NCI-H2029 treated with DMSO at 0.1 percent for 48 hours (cell line): ENCODE data around the gene BNC2.
"Not testable (repeated sequence)": the region's sequence is repeated elsewhere in the genome, so short reads cannot be mapped to it uniquely, and the experiment has no call there.

Experiments used
- DNase-seq: peaks from one replicate; lab custom pipeline; 2025; lab: John Stamatoyannopoulos, UW

BNC2 gene, protein sequence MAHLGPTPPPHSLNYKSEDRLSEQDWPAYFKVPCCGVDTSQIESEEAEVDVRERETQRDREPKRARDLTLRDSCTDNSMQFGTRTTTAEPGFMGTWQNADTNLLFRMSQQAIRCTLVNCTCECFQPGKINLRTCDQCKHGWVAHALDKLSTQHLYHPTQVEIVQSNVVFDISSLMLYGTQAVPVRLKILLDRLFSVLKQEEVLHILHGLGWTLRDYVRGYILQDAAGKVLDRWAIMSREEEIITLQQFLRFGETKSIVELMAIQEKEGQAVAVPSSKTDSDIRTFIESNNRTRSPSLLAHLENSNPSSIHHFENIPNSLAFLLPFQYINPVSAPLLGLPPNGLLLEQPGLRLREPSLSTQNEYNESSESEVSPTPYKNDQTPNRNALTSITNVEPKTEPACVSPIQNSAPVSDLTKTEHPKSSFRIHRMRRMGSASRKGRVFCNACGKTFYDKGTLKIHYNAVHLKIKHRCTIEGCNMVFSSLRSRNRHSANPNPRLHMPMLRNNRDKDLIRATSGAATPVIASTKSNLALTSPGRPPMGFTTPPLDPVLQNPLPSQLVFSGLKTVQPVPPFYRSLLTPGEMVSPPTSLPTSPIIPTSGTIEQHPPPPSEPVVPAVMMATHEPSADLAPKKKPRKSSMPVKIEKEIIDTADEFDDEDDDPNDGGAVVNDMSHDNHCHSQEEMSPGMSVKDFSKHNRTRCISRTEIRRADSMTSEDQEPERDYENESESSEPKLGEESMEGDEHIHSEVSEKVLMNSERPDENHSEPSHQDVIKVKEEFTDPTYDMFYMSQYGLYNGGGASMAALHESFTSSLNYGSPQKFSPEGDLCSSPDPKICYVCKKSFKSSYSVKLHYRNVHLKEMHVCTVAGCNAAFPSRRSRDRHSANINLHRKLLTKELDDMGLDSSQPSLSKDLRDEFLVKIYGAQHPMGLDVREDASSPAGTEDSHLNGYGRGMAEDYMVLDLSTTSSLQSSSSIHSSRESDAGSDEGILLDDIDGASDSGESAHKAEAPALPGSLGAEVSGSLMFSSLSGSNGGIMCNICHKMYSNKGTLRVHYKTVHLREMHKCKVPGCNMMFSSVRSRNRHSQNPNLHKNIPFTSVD

DNA sequence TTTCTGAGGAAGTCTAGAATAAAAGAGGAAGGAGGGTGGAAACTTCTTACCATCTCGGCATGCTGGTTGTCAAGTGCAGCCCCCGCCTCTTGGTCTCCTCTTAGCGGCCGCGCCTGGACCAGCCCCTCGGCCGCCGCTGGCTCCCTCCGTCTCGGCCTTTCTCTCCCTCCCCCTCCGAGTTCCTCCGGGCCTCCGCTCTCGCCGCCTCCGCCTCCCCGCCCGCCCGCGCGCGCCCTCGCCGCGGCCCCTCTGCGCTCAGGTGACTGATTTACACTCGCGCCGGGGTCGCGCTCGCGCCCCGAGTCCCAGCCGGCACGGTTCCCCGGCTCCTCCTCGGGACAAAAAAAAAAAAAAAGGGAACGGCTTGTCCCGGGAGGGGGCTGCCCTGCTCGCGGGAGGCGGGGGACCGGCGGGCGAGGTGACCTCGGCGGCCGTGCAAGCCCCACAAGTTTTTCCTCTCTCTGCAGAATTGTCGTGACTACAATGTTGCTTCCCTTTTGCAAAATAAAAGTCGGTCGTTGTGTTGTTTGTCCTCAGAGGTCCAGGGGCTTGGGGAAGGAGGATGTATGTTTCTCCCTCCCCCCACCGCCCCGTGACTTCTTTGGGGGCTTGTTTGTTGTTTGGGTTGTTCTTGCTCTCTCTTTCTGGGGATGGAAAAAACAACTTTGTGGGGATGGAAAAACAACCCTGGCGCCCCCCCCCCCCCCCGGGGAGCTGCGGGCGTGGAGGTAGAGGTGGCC lies at the start of gene BNC2:
TSS of gene BNC2 (minus strand) at position 75 of the 740 bp plus-strand sequence. CDS start at position 53, 22 bp downstream.
- no peak for DNase-seq

DNA sequence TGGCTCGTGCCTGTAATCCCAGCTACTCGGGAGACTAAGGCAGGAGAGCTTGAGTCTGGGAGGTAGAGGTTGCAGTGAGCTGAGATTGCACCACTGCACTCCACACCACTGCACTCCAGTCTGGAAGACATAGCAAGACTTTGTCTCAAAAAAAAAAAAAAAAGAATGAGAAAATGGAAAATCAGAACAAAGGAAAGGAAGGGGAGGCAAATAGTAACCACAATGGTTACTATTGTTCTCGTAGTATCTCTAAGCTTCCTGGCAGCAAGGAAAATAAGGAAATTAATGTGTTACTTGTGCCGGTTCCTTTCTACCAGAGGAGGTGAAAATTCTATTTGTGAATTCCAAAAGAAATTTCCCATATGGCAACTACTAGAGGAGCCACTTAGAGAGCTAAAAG lies 48.5 kb upstream of the BNC2 start:
- DNase-seq: no peak

DNA sequence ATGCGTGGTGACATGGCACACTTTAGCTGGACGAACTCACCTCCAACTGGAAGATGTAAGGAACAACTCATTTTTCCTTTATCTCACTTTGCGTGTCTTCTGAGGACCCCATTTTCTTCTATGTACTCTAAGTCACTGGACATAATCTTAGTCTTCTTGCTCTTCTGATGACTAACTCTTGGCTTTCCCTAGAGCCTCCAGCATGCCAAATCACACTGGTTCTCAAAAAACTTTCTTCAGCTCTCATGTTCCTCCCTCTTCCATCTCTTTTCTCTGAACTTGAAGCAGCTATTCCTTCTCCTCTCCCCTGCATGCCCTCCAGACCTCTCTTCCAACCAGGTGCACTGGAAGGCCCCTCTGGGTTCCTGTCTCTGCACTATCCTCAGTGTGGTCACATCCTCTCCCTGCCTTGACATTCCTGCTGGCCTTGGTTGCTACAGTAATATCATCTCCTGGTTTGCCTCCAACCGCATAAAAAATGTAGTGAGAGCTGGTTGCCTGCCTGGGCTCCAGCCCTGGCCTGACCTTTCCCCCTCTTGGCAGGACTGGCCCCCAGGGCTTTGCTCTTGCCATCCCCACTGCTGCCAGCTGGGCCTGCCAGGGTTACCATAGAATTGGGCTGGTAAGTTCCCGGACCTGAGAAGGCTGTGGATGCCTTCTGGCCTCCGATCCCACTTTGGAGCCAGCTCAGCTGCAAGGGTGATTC lies 44.8 kb upstream of the BNC2 start:
- no peak for DNase-seq

DNA sequence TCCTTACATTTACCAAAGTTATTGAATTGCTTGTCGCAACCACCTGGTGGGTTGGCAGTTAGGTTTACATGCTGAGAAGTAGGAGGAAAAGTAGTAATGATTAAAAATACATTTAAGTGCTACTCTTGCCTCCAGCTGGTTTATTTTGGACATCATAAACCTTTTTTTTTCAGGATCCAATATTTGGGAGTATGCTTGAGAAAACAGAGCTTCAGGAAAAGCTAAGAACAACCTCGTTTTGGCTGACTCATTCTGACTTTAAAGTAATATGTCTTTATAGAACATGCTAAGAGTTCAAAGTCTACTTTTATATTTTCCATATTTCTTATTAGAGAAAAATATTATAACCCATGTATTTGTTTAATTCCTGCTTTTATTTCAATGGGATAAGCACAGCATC lies 41.7 kb upstream of the BNC2 start:
- DNase-seq: no peak

DNA sequence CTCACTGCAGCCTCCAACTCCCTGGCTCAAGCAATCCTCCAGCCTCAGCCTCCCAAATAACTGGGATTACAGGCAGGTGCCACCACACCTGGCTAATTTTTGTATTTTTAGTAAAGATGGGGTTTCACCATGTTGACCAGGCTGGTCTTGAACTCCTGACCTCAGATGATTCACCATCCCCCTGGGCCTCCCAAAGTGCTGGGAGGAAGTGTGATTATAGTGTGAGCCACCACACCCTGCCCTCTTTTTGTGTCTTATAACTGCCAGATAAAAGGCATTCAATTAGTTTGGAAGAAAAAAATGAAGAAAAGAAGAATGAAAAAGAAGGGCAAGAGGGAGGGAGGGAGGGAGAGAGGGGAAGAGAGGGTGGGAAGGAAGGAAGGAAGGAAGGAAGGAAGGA lies 37.7 kb upstream of the BNC2 start:
- not testable (repeated sequence) for DNase-seq

DNA sequence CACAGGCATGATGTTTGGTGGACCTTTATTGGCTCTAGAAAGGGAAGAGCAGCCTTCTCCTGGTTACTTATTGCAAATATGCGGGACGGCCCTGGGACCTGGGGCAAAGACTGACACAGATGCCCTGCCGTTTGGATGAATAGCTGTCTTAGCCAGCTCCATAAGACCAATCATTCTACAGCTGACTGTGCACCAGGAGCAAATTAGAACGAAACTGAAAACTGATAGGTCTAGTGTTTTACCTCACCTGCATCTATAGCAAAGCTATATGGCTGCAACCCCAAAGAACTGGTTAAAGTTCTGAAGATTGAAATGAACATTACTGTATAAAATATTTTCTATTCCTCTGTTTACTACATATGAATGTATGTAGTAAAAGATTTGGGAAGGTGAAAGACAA lies 34.2 kb upstream of the BNC2 start:
- DNase-seq: no peak

DNA sequence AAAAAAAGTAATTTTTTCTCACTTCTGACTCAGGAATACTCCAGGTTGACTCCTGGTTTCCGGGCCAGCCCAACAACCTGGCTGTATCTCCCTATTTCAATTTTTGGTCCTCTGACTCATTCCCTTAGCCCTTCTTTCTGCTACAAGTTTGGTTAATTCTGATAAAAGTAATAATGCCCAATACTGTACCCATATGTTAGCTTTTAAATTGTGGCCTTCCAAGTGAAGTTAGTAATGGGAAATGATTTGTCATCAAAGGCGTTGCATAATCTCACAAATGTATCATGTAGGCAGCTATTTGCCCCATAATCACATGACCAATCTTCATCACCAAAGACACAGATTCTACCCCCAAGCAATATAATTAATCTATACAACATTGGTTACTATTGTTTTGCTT lies 31.1 kb upstream of the BNC2 start:
- DNase-seq: no peak

DNA sequence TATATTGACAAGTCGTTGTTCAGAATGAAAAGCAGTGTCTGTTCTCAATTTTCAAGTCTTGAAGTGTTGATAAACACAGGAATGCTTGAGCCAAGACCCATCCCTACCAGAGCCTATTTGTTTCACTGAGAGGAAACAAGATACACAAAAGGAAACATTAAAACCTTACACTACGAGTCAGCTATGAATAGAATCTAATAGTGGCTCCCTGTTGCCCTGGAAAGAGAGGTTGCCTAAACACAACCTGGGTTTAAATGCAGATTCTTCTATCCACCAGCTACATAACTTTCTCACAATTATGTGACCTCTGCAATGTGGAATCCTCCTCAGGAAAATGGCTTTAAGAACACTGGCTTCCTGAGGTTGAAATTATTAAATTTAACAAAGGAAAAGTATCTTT lies 29.1 kb upstream of the BNC2 start:
- no peak for DNase-seq

DNA sequence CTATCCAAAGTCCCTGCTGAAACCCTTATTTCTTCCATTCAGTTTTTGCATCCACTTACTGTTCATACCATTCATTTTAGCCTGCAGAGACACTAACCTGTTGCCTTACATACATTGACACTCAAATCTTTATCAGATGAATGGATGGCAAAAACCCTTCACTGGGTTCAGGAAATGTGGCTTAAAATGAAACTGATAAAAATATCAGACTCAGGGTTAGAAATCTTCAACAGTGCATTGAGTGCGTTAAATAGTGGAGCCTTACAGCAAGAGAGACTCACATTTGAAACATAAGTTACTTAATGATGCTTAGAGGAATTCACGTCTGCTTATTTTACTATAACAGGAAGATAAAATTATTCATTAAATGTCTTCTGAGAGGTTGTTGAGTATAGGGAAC lies 28.0 kb upstream of the BNC2 start:
- DNase-seq: no peak

DNA sequence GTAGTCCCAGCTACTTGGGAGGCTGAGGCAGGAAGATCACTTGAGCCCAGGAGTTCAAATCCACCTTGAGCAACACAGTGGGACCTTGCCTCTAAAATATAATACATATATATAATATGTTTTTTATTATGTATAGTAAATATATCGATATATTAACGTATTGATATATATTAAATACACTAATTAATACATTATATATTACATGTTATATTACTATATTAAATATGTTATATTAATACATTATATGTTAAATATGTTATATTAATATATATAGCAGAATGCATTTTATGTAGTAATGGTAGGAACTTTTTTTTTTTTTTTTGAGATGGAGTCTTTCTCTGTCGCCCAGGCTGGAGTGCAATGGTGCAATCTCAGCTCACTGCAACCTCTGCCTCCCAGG lies 18.1 kb upstream of the BNC2 start:
- no peak for DNase-seq

DNA sequence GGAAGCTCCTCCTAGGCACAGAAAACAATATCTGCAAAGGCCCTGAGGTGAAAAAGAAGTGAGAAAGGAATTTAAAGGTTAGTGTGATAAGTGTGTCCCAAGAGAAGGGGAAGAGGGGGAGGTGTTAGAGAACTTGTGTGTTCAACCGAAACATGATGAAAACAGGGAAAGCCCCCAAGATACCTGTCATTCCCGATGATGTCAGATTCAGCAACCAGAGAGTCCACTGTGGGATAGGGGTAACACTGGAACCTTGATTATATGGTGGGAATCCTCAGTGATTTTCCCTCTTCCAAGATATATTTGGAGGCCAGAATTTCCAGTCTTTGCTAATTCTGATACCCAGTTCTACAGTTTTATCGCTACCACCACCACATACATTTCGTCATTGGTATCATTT lies 15.5 kb upstream of the BNC2 start:
- no peak for DNase-seq

DNA sequence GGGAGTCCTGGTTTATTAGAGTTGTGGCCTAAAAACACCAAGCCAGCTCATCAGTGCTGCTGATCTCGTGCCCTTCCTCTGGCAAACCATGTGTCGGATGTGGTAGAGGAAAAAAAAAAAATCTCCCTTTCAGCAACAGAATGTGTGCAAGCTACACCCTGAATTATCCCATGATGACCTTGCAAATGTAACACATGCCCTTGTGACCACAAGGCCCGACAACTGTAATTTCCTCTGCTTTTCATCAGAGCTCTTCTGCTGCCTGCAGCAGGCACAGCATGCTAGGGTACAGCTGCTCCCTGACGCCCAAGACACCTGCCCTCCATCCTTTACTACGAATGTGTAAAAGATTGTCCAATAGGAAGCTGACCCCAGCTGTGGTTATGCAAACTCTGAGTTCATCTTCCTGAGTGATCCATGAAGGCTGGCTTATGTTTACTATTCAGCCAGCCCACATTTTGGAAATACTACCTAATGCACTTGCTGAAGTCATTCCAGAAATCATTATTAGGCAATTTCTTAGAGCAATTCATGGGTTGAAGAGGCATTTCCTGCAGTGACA lies 14.6 kb upstream of the BNC2 start:
- no peak for DNase-seq

DNA sequence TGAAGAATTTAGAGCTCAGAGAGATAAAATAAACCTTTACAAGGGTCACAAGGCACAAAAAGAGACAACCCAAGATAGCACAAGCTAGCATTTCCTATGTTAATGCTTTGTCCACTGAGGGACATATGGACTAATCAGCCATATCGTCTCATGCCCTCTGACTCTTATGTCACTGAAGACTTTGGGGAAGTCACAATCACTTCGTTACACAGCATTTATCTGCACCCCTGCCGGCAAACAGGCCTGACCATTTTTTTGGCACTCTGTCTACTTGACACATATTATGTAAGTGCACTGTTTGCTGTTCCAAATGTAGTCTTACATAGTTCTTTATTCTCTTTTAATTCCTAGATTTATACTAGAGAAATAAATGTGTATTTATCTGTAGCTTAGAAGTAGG lies 13.9 kb upstream of the BNC2 start:
- DNase-seq: no peak

DNA sequence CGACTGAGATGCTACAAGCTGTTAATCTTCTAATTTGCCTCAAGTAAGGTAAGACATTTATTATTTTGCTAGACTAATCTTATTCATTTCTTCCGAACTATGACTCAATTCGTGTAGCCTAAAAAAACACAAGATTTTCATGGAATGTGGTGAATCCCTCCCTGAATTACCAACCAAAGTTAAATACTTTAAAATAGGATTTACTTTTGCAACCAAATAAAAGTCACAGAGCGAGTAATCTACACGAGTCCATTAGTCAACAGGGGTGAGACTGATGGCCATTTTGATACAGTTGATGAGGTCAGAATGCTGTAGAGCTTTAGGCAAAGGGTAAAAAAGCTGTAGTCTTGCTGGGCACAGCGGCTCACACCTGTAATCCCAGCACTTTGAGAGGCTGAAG lies 13.1 kb upstream of the BNC2 start:
- no peak for DNase-seq

DNA sequence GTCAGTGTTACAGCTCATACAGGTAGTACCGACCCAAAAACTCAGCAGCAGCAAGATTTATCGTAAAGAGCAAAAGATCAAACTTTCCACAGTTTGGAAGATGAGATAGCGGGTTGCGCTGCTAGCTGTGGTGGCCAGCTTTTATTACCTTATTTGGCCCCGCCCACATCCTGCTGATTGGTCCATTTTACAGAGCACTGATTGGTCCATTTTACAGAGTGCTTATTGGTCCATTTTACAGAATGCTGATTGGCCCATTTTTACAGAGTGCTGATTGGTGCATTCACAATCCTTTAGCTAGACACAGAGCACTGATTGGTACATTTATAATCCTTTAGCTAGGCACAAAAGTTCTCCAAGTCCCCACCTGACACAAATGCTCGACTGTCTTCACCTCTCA lies 12.0 kb upstream of the BNC2 start:
- DNase-seq: not testable (repeated sequence)

DNA sequence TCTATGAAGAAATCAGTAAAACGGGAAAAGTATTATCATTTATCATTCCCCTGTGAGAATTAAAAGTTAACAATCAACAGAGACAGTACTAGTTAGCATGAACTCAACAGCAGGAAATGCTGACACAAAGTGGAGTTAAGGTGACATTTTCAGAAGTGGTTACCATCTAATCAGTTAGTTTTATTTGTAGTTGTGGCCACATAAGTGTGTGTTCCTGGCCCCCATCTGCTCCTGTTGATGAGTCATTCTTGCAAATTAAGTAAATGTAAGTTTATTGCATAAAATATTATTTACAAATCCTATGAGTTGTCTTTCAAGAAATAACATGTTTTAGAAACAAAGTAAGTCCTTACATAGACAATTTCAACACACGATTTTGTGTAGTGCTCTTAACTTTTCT lies 8.9 kb upstream of the BNC2 start:
- DNase-seq: no peak

DNA sequence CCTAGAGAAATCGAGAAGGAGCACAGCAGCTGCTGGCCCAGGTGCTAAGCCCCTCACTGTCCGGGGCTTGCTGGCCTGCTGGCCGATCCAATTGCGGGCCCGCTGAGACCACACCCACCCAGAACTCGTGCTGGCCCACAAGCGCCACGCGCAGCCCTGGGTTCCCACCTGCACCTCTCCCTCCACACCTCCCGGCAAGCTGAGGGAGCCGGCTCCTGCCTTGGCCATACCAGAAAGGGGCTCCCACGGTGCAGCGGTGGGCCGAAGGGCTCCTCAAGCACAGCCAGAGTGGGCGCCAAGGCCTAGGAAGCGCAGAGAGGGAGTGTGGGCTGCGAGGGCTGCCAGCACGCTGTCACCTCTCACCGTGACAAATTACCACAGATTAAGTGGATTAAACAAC lies 6.8 kb upstream of the BNC2 start:
- no peak for DNase-seq

DNA sequence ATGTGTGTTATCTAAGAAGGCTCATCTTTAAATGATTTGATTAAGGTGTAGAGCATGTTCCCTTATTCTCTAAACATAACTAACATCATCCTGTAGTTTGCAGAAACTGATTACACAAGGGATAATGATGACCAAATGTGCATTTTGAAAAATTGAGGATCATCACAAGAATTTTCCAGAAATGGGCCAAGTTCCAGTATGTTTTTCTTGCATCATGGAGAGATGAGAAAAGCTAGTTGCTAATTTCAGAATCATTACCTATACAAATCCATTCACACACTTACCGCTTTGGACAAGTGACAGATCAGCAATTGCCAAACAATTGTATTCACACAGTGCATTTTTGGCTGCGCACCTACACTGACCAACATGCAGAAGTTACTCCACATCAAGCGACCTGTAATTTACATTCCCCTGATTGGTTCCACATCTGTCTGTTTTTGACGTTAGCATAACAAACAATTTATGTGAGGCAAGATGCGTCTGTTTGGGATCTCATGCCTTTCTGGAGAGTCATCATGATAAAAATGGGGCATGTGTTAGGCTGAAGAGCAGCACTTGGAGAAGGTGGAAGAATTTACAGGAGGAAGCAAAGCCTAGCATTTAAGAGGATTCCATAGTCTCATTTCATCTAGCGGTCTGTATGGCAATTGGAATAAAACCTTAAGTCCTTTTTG lies 2.8 kb upstream of the BNC2 start:
- no peak for DNase-seq

DNA sequence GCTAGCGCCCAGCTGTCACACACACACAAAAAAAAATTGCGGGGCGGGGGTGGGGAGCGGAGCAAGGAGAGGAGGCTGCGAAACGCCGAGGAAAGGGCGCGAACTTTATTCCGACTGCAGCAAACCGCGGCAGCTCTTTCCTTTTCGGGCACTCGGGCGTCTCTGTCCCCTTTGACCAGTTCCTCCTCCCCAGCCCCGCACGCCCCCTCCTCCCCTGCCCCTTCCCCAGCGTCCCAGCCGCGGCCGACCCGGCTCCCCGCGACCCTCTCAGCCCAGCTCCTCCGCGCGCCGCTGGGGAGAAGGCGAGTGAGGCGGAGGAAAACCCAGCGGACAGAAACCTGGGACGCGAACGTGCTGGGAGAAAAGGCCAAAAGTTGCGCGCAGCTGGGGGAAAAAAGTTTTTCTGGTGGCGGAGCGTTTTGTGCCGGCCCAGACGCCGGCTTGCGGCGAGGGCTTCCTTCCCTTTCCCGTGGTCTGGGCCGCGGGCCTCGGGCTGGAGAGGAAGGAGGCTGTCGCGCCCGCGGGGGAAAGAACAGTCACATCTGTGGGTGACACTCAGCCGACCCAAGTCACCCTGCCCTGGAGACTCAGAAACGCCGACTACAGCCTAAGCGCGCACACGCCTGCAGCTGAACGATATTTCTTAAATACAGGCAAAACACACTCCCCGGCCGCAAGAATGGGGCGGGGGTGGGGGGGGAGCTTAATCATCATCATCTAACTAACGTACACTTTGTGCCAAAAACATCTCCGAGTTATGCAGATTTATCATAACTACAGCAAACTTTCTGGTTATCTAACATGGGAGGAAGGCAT lies 1.1 kb upstream of the BNC2 start:
- no peak for DNase-seq
